Stimulated activated effector memory CD8-positive, alpha-beta T cell treated with anti-CD3 and anti-CD28 coated beads, Interleukin-12 subunit alpha, Interleukin-12 subunit beta, amount 100 ng/mL, for 72 hours (primary cell): ENCODE data around the gene CRTC2.
"Not testable (repeated sequence)": the region's sequence is repeated elsewhere in the genome, so short reads cannot be mapped to it uniquely, and the experiment has no call there.

Source experiments
- ATAC-seq: fragments of 150-1000 bp; cut with Tn5 transposase; 2 replicates; pipeline ENCODE4 v1.10.0; 2021
- DNase-seq, 2 donors: peaks; one replicate each; pipeline ENCODE4 v3.0.0; 2021 to 2022; ENCODE audit warnings: low spot score in 2 of 2
- H3K27ac Mint-ChIP-seq: one replicate; pipeline ENCODE4 v1.8.0; 2022; ENCODE audit warnings: mild to moderate bottlenecking, mixed read lengths
- H3K36me3 Mint-ChIP-seq: one replicate; pipeline ENCODE4 v1.8.0; 2022; ENCODE audit warnings: mild to moderate bottlenecking, mixed read lengths
- H3K4me1 Mint-ChIP-seq: one replicate; pipeline ENCODE4 v1.8.0; 2022; ENCODE audit warnings: mixed read lengths
- H3K4me3 Mint-ChIP-seq: one replicate; pipeline ENCODE4 v1.8.0; 2022; ENCODE audit warnings: mild to moderate bottlenecking, mixed read lengths
- H3K9me3 Mint-ChIP-seq: one replicate; pipeline ENCODE4 v1.8.0; 2022; ENCODE audit warnings: mixed read lengths

CRTC2 gene

DNA sequence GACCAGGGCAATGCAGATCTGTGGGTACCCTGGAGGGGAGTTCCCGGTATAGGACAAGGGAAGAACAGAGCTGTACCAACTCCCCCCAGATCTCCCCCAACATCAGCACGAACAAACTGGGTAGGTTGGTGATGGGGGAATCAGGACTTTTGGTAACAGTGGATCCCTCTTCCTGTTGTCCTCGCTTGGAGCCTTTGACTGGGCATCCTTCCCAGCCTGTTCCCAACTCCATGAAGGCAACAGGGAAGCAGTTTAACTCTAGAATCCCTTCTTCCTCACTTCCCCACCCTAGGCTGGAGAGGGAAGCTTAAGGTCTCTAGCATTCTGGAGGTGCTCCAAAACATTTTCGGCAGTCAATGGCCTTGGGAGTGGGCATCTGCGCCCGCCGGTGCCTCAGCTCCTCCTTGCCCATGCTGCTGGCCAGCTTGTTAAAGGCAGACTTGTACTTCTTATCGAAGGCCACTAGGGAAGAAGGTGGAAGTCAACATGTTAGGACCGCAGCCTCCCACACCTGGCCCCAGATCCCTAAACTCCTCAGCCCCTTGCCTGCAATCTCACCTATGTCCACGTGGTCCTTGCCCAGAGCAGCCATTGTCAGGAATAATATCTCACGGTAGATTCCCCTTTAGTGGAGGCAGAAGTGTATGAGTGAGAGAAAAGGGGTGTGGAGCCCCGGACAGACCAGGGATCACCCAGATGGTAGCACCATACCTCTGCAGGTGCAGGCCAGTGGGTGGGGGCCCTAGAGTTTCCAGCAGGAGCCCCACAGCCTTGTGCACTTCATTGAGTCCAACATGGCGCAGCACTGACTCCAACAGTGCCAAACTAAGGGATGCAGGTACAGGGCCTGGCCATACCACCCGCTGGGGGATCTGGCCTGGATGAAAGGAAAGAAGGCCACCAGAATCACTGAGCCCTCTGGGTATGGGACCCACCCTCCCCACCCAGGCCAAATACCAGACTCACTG, 28.1 kb downstream of the CRTC2 start:
- H3K4me3 Mint-ChIP-seq, result no peak overlapping the region
- no peak for DNase-seq

DNA sequence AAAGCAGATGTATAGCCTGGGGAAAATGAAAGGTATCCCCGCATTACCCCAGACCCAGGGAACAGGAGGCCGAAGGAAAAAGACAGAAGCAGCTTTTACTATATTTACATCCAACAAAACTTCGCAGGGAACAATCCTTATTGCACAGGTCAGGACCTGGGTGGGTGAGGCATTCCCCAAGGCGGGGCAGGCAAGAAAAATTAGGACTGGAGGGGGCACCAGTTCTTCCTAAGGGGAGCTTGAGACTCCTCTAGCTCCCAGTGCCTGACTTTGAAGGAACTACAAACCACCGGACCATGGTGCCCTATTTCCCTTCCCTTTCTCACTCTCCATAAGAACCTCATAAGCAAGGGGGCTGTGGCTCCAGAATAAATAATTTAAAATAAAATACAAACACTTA, 29.0 kb downstream of the CRTC2 start:
- DNase-seq (no peak), ATAC-seq (no peak)
- Mint-ChIP-seq H3K4me3 (no peak overlapping the region), H3K36me3 (peaks cover 53% of the 10 kb centered on the region), H3K4me1 (peaks cover 11% of the 10 kb centered on the region), H3K9me3 (no peaks in the 10 kb centered on the region), H3K27ac (peak overlapping the region; percentile 80)

More for the DNA sequence above, 28.1 kb downstream of the CRTC2 start:
- peak; percentile 4 for ATAC-seq
- Mint-ChIP-seq H3K4me1 (peaks cover 11% of the 10 kb centered on the region), H3K27ac (peak overlapping the region; percentile 80), H3K9me3 (no peaks in the 10 kb centered on the region), H3K36me3 (peaks cover 61% of the 10 kb centered on the region)

DNA sequence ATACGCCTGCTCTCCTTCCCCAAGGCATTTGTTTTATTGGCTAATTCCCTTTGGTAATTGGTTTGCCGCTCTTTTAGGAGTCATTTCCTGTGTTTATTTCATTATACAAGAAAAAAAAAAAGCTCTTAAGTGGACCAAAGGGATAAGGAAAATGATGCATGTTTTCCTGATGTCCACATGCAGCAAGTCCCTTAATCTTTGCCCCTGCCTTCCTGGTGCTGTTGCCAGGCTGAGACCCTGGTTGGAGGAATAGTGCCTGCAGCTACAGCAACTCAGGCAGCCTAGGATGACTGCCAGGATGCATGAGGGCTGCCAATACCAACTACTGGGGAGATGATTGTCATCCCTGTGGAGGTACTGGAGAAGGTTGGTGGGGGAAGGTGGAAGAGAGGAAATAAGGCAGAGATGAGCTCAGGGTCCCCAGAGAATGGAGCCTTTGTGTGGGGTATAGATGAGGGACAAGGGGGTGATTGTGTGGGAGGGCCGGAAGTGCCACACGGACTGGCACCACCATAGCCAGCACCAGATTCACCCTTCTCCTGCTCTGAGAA, 29.5 kb downstream of the CRTC2 start:
- DNase-seq (no peak), ATAC-seq (no peak)
- Mint-ChIP-seq H3K36me3 (peaks cover 47% of the 10 kb centered on the region), H3K4me3 (no peak overlapping the region), H3K27ac (peak overlapping the region; percentile 80), H3K4me1 (peaks cover 11% of the 10 kb centered on the region), H3K9me3 (no peaks in the 10 kb centered on the region)

DNA sequence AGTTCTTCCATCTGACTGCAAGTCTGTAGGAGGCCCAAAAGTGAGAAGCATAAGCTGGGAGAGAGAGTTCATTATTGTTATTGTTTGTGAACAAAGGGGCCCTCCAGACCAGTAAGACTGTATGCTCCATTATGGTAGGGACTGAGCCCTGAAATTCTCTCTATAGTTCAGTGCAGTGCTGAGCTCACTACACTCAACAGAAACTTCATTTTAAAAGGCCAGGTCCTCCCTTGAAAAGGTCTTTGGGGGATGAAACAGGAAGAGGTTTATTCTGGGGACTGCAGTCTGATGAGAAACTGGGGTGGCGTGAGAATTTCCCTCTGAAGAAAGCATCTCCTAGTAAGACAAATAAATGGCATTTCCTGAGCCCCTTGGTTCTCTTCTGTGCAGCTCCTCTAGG, 30.2 kb downstream of the CRTC2 start:
- Mint-ChIP-seq H3K4me1 (peaks cover 11% of the 10 kb centered on the region), H3K9me3 (no peaks in the 10 kb centered on the region), H3K27ac (peak overlapping the region; percentile 80), H3K36me3 (peaks cover 47% of the 10 kb centered on the region), H3K4me3 (no peak overlapping the region)
- DNase-seq (no peak), ATAC-seq (no peak)

DNA sequence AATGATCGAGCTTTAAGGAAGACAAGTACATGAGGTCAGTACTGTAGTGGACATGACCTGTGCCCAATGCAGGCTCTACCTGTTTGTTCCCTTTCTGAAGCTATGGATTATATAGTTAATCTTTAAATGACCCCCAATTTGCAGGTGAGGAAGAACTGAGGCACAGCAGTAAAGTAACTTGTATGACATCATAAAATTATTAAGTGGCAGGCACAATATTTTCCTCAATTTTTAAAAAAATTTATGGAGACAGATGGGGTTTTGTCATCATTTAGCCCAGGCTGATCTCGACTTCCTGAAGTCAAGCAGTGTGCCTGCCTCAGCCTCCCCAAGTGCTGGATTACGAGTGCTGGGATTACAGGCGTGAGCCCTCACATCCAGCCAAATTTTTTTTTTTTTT, 32.0 kb downstream of the CRTC2 start:
- ATAC-seq, result no peak
- Mint-ChIP-seq H3K4me1 (peaks cover 15% of the 10 kb centered on the region), H3K36me3 (peaks cover 45% of the 10 kb centered on the region), H3K27ac (no peak overlapping the region), H3K4me3 (no peak overlapping the region), H3K9me3 (no peaks in the 10 kb centered on the region)
- no peak for DNase-seq

DNA sequence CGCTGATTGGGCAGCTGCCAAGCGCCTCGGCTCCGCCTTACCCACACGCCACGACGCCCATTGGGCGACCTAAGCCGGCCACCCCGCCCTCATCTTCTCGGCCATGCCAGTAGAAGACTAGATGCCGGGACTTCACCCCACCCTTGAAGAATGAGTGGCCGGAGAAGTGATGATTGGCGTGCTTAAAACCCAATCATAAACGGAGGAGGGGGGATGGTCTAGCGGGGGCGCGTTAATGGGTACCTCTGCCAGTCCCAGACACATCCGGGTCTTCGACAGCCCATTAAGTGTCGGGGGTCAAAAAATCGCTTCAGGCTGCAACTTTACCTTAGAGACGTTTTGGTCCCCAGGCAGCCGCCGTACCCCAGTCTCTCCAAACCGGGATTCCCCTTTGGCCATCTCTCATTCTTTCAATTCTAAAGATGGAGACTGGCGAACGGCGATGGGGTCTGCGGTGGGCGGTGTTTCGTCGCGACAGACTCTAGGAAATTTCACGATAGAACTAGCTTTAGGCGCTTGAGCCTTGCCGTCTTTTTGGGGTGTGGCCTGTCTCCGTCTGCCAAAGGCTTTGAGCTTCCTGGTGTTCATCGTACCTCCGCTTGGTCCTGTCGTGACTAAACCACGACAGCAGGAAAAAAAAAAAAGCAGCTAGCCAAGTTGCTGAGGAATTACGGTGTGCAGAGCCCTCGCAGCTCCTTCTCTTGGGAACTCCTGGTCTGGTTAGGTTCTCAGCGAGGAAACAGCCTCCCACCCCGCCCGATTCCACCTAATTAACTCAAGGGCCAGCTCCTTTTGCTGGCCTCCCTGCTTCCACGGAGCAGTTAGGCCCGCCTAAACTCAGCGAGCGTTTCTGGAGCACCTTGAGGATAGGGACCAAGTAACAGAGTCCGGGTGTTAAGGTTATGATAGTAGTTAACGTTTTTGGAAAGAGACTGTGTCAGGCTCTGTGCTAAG, 35.2 kb downstream of the CRTC2 start, which contains the start of gene GATAD2B:
TSS of gene GATAD2B (minus strand) at position 1 of the 954 bp plus-strand sequence. CDS start 94,625 bp downstream, outside the sequence.
- H3K4me3 Mint-ChIP-seq, result peak within 1 kb of the TSS; percentile 72
- peak; percentile 94 for ATAC-seq
- peak within 1 kb of the TSS; percentile 95 for H3K27ac Mint-ChIP-seq
- DNase-seq, result peak; percentile 93 to 100
- peaks cover 31% of the 10 kb centered on the region for H3K36me3 Mint-ChIP-seq
- peaks cover 33% of the 10 kb centered on the region for H3K4me1 Mint-ChIP-seq
- no peaks in the 10 kb centered on the region for H3K9me3 Mint-ChIP-seq

DNA sequence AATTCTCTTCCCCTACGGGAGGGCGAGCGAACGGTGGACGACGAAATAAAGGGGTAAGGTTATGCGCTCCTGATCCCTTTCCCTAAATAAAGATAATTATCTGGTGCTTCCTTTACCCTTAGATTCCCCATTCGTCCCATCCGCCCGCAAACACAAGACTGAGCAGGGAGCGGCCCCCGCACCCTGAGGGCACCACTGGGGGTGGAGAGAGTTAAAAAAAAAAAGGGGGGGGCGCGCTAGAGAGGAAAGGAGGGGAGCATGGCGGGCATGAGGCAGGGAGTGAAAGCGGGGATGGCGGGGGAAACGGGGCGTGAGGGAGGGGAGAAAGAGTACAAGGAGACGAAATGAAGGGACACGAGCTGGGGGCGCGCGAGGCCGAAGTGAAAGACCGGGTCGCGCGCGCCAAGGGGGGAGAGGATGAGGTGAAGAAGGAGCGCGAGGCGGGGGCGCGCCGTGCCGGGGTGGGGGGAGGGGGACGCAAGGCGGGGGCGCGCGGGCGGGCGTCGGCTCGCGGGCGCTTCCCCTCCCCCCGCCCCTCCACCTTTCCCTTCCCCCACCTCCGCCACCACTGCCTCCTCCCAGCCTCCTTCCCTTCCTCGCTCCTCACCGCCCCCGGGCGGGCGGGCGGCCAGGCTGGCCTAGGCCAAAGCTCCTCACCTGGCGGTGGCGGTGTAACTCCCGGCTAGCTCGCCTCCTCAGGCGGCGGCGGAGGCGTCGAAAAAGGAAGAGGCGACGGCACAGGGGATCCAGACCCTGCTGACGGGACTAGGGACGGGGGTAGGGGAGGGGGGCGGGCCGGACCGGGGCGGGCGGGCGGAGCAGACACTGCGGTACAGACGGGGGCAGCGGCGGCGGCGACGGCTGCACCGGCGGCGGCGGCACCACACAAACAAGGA, 36.1 kb downstream of the CRTC2 start:
- peak; percentile 1 for ATAC-seq
- Mint-ChIP-seq H3K4me3 (peak overlapping the region; percentile 72), H3K27ac (peak overlapping the region; percentile 95), H3K36me3 (peaks cover 39% of the 10 kb centered on the region), H3K4me1 (peaks cover 38% of the 10 kb centered on the region), H3K9me3 (no peaks in the 10 kb centered on the region)
- DNase-seq, result peak in 1 of 2 donors; percentile 88

DNA sequence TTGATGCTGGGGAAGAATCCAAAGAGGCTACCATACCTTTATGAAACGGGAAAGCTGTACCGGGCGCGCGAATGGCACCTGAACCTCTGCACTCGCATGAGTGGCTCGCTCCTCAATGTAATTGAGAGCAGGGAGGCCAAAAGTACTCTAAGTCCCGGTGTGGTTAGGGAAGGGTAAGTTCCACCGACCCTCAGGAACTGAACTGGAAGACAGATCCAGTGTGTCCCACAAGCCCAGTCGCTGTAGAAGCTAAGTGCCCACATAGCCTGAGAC, 36.7 kb downstream of the CRTC2 start:
- H3K27ac Mint-ChIP-seq, result peak overlapping the region; percentile 95
- H3K4me1 Mint-ChIP-seq, result peaks cover 39% of the 10 kb centered on the region
- DNase-seq (peak in 1 of 2 donors; percentile 64), ATAC-seq (no peak)
- no peaks in the 10 kb centered on the region for H3K9me3 Mint-ChIP-seq
- H3K36me3 Mint-ChIP-seq, result peaks cover 45% of the 10 kb centered on the region
- H3K4me3 Mint-ChIP-seq, result peak overlapping the region; percentile 72

DNA sequence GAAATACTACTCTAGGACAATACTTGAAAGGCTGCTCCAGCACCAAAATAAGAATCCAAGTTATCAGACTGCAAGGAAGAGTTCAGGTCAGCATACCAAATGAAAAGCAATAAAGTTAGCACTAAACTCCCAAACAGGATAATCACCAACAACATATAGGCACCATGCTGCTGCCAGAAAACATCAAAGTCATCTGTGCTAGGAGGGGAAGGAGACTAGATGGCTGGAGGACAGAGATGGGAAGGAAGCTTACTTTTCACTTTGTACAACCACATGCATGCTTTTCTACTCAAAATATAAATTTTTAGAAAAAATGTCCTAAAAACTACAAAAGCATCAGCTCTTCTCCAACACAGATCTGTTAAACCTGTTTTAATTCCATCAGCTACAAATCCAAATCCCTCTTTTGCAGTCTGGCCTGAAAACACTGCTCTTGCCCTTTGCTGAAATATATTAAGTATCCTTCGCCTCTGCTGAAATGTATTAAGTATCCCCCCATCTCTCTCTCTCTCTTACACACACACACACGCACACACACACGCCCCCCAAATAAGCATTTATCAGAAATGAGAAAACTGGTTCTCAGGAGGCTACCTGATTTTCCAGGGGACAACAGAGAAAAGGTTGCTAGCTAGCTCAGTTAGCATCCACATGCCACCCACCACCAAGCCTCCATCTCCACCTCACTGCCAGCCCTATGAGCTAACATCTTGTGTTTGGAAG, 37.2 kb downstream of the CRTC2 start:
- peaks cover 45% of the 10 kb centered on the region for H3K36me3 Mint-ChIP-seq
- DNase-seq (no peak), ATAC-seq (no peak)
- H3K4me1 Mint-ChIP-seq, result peaks cover 42% of the 10 kb centered on the region
- no peaks in the 10 kb centered on the region for H3K9me3 Mint-ChIP-seq
- H3K27ac Mint-ChIP-seq, result peak overlapping the region; percentile 95
- H3K4me3 Mint-ChIP-seq, result peak overlapping the region; percentile 72

DNA sequence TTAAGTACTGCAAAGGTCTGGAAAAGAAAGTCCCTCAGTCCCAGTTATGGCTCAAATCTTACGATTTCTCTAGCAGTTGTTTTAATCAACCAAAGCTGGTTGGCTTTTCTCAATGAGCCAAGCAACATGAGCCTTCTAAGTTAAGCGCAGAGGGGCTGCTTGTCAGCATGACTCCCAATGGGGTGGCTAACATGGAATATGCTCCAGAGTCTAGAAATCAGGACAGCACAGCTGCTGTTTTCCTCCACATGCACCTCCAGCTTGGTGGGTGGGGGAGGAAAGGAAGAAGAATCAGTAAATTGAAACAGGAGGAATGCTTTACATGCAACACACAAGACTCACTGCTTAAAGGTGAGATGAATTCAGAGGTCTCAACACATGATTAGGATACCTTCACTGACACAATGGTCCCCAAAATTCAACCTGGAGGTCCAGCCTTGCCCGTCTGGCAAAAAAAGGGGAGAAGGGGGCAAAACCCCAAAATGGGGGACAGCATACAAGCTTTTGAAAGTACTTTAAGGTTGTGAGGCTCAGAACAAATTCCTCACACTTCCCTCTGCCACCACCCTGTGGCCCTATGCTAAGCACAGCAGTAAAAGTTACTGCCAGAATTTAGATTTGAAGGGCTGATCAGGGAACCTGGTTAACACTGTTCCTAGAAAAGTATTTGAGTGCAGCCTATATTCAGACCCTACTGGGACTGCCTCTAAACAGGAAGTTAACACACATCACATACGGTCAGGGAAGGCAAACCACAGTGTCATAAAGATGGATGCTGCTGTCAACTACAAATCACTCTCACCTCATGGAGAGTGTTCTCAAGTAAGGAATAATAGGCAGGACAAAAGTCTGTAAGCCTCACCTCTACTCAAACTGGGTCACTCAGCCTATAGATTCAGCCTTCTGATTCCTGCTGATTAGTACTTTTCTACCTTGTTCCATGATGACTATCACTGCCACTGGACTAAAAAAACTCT, 38.2 kb downstream of the CRTC2 start:
- peak overlapping the region; percentile 95 for H3K27ac Mint-ChIP-seq
- peak overlapping the region; percentile 72 for H3K4me3 Mint-ChIP-seq
- H3K9me3 Mint-ChIP-seq, result no peaks in the 10 kb centered on the region
- peaks cover 56% of the 10 kb centered on the region for H3K36me3 Mint-ChIP-seq
- peaks cover 48% of the 10 kb centered on the region for H3K4me1 Mint-ChIP-seq
- DNase-seq (no peak), ATAC-seq (no peak)

DNA sequence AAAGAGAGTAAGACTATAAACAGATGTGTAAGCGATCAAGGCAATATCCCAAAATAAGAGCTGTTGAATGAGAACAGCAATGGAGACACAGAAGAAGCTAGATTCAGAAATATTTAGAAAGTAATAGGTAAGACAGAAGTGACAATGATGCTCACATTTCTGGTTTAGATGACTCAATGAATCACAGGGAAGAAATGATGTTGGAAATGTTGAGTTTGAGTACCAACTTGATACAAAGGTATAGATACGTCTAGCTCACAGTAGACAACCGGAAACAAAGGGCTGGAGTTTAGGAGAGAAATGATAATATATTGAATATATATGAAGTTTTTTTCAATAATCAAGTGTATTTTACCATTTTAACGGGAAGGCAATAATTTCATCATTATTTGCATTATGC, 42.1 kb downstream of the CRTC2 start:
- no peak overlapping the region for H3K4me3 Mint-ChIP-seq
- peaks cover 54% of the 10 kb centered on the region for H3K4me1 Mint-ChIP-seq
- H3K27ac Mint-ChIP-seq, result no peak overlapping the region
- no peaks in the 10 kb centered on the region for H3K9me3 Mint-ChIP-seq
- DNase-seq (no peak), ATAC-seq (peak; percentile 39)
- H3K36me3 Mint-ChIP-seq, result peaks cover 57% of the 10 kb centered on the region

DNA sequence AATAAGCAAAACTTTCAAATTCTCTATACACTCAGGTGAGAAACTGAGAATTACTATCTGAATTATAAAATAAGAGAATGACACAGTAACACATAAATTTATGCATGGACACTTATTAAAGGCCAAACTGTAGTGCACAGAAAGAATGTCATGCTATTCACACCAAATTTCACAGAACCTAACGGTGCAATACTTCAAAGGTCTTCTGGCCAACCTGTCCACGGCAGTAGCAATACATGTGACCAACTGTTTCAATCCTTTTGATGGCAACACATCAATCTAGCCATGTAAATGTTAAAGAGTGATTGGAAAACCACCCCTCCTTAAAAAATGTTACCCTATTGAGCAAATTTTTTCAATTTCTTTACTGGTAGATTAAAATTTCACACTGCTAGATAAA, 46.1 kb downstream of the CRTC2 start:
- ATAC-seq (no peak), DNase-seq (no peak)
- peaks cover 55% of the 10 kb centered on the region for H3K36me3 Mint-ChIP-seq
- H3K4me3 Mint-ChIP-seq, result no peak overlapping the region
- no peak overlapping the region for H3K27ac Mint-ChIP-seq
- no peaks in the 10 kb centered on the region for H3K9me3 Mint-ChIP-seq
- peaks cover 26% of the 10 kb centered on the region for H3K4me1 Mint-ChIP-seq

DNA sequence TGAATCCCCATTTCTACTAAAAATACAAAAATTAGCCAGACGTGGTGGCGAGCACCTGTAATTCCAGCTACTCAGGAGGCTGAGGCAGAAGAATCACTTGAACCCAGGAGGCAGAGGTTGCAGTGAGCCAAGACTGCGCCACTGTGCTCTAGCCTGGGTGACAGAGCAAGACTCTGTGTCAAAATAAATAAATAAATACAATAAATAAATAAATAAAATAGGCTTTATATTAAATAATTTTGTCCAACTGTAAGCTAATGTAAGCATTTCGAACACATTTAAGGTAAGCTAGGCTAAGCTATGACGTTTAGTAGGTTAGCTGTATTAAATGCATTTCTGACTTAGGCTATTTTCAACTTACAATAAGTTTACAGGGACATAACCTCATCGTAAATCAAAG, 47.9 kb downstream of the CRTC2 start:
- Mint-ChIP-seq H3K36me3 (peaks cover 58% of the 10 kb centered on the region), H3K4me1 (peaks cover 24% of the 10 kb centered on the region)
- H3K9me3 Mint-ChIP-seq, ATAC-seq, DNase-seq, H3K27ac Mint-ChIP-seq, H3K4me3 Mint-ChIP-seq: not testable (repeated sequence)
